Hepatocyte (in vitro differentiated cells): ENCODE results near the gene SMG9.

Source experiments
- CTCF ChIP-seq: fragments of 200-600 bp; sonication (generic); IDR thresholded peaks from 2 replicates; pipeline ENCODE4 v1.5.1; 2016; ENCODE audit warnings: antibody characterized with exemption, mild to moderate bottlenecking; ENCODE audit not compliant: poor library complexity
- EZH2 ChIP-seq: fragments of 200-600 bp; sonication (generic); IDR thresholded peaks from 2 replicates; pipeline ENCODE4 v1.6.1; 2016; ENCODE audit warnings: antibody characterized with exemption, mild to moderate bottlenecking, borderline replicate concordance
- EZH2phosphoT487 ChIP-seq: fragments of 200-600 bp; sonication (generic); IDR thresholded peaks from one replicate; pipeline ENCODE4 v1.6.1; 2018; ENCODE audit warnings: antibody characterized with exemption, mild to moderate bottlenecking, low read depth, moderate library complexity; ENCODE audit not compliant: unreplicated experiment, severe bottlenecking

- TF ChIP-seq CTCF, result no peak
- TF ChIP-seq EZH2, result no peak
- no peak for TF ChIP-seq EZH2phosphoT487
Observed at GRCh38 chr19:43755256-43755801, 567 bp upstream of the SMG9 start.
